Ascending aorta (tissue), 2 donors: ENCODE data around the gene ZBTB7C. TPM values are rescaled to one million over a fixed set of nuclear protein-coding genes. Genes with fewer than 3 reads are reported as not detected.

ENCODE experiments used
- DNase-seq, 2 donors: peaks; one replicate each; pipeline ENCODE4 v3.0.0-alpha.2; 2019; ENCODE audit warnings: low spot score in 2 of 2
- H3K27ac ChIP-seq, 2 donors: fragments of 200-600 bp; sonication (generic); one replicate each; pipeline ENCODE4 v1.5.1; 2016 to 2017; ENCODE audit warnings: mild to moderate bottlenecking in 1 of 2
- H3K27me3 ChIP-seq: fragments of 200-600 bp; sonication (generic); one replicate; pipeline ENCODE4 v1.5.1; 2017
- H3K36me3 ChIP-seq, 2 donors: fragments of 200-600 bp; sonication (generic); one replicate each; pipeline ENCODE4 v1.5.1; 2016
- H3K4me1 ChIP-seq, 2 donors: fragments of 200-600 bp; sonication (generic); one replicate each; pipeline ENCODE4 v1.5.1; 2016 to 2017; ENCODE audit warnings: mild to moderate bottlenecking in 1 of 2
- H3K4me3 ChIP-seq, 2 donors: fragments of 200-600 bp; sonication (generic); one replicate each; pipeline ENCODE4 v1.5.1; 2016 to 2017; ENCODE audit warnings: mild to moderate bottlenecking in 1 of 2
- H3K9me3 ChIP-seq, 2 donors: fragments of 200-600 bp; sonication (generic); one replicate each; pipeline ENCODE4 v1.5.1; 2016
- CTCF ChIP-seq, 3 experiments: fragments of 200-600 bp in 2 of 3; fragments of 450-650 bp in 1 of 3; sonication (generic) in 2 of 3; IDR thresholded peaks; one replicate each; pipeline ENCODE4 v1.5.1; 2016 to 2019; ENCODE audit warnings: antibody characterized with exemption in 3 of 3, mild to moderate bottlenecking in 1 of 3, moderate library complexity in 1 of 3
- intact Hi-C: fragments of 100-400 bp; cut with DNase I; formaldehyde crosslinking; loops from one replicate; pipeline ENCODE4 v1.15.1; 2023
- total RNA-seq: library from RNA; depleted of rRNA; stranded (reverse); fragments of >200 nt; gene quantifications from one replicate; pipeline ENCODE4 v1.1.0, GENCODE V29; 2016

The ZBTB7C gene
- total RNA-seq, 1 donor from 2014 or later: 8.1 TPM

GRCh38 chr18:48316177-48316576 is 93.0 kb downstream of the ZBTB7C start:
- Histone ChIP-seq H3K36me3 (no peaks in the 10 kb centered on the region), H3K4me1 (no peaks in the 10 kb centered on the region), H3K4me3 (no peak overlapping the region), H3K27ac (no peak overlapping the region), H3K27me3 (no peaks in the 10 kb centered on the region), H3K9me3 (no peaks in the 10 kb centered on the region)
- TF ChIP-seq CTCF (IDR thresholded peaks at IDR 0.05): no peak
- no peak for DNase-seq
- intact Hi-C loops: no loop called here

GRCh38 chr18:48314690-48315089 is 94.5 kb downstream of the ZBTB7C start:
- DNase-seq: no peak
- Histone ChIP-seq H3K36me3 (no peaks in the 10 kb centered on the region), H3K27ac (no peak overlapping the region), H3K4me3 (no peak overlapping the region), H3K4me1 (no peaks in the 10 kb centered on the region), H3K9me3 (no peaks in the 10 kb centered on the region), H3K27me3 (no peaks in the 10 kb centered on the region)
- no peak for TF ChIP-seq CTCF (IDR thresholded peaks at IDR 0.05)
- intact Hi-C loops: no loop called here

DNA sequence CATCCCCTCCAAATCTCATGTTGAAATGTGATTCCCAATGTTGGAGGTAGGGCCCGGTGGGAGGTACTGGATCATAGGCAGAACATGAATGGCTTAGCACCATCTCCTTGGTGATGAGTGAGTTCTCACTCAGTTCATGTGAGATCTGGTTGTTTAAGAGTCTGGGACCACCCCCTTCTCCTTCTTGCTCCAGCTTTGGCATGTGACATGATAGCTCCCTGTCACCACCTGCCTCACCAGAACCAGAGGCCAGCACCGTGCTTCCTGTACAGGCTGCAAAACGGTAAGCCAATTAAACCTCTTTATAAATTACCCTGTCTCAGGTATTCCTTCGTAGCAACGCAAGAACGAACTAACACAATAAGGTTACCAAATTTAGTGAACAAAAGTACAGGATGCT is 95.4 kb downstream of the ZBTB7C start:
- no peak for DNase-seq
- no peak overlapping the region for H3K27ac ChIP-seq
- TF ChIP-seq CTCF (IDR thresholded peaks at IDR 0.05): no peak
- no peaks in the 10 kb centered on the region for H3K9me3 ChIP-seq
- no peaks in the 10 kb centered on the region for H3K27me3 ChIP-seq
- intact Hi-C loops: no loop called here
- H3K4me3 ChIP-seq: no peak overlapping the region
- no peaks in the 10 kb centered on the region for H3K36me3 ChIP-seq
- H3K4me1 ChIP-seq: no peaks in the 10 kb centered on the region

GRCh38 chr18:48312066-48312465 is 97.1 kb downstream of the ZBTB7C start:
- H3K36me3 ChIP-seq: no peaks in the 10 kb centered on the region
- no peak for DNase-seq
- TF ChIP-seq CTCF (IDR thresholded peaks at IDR 0.05): no peak
- H3K4me1 ChIP-seq: no peaks in the 10 kb centered on the region
- H3K9me3 ChIP-seq: no peaks in the 10 kb centered on the region
- no peaks in the 10 kb centered on the region for H3K27me3 ChIP-seq
- intact Hi-C loops: no loop called here
- H3K4me3 ChIP-seq: no peak overlapping the region
- H3K27ac ChIP-seq: no peak overlapping the region

DNA sequence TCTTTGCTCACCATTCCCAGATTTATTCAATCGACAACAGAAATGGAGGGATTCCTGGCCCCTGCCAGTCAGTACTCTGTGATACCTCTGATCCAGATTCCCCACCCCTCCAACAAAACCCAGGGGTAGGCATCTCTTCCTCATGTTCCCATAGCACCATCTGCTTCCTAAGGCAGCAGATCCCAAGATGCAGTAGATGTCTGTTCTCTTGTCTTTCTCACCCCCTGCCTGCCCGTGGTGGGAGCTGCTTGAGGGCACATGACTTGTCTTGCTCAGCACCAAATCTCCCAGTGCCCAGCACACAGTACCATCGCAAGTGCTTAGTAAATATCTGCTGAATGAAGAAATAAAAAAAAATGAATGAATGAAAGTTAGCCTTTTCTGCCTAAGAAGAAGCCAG is 98.2 kb downstream of the ZBTB7C start:
- Histone ChIP-seq H3K27ac (no peak overlapping the region), H3K9me3 (no peaks in the 10 kb centered on the region), H3K27me3 (no peaks in the 10 kb centered on the region), H3K4me3 (no peak overlapping the region), H3K4me1 (no peaks in the 10 kb centered on the region), H3K36me3 (no peaks in the 10 kb centered on the region)
- DNase-seq: no peak
- TF ChIP-seq CTCF (IDR thresholded peaks at IDR 0.05): no peak
- intact Hi-C loops: no loop called here

DNA sequence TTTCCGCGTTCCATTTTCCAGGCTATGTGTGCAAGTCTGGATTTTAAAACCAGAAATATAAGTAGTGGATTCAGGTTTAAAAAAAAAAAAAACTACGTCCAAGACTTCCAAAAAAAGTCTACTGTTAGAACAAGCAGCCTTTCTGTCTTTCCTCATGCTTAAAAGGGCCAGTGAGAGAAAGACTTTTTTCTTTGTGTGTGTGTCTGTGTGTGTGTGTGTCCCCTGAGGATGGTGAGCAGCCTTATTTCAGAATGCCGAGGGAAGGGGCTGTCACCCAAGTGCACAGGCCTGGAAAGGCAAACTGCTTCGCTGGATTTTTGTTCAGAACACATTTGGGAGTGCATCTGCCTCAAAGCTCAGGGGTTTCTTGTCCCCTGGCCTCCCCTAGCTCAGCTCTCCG is 98.8 kb downstream of the ZBTB7C start:
- Histone ChIP-seq H3K4me3 (no peak overlapping the region), H3K36me3 (no peaks in the 10 kb centered on the region), H3K4me1 (no peaks in the 10 kb centered on the region), H3K27ac (no peak overlapping the region), H3K27me3 (no peaks in the 10 kb centered on the region), H3K9me3 (no peaks in the 10 kb centered on the region)
- no peak for TF ChIP-seq CTCF (IDR thresholded peaks at IDR 0.05)
- no peak for DNase-seq
- intact Hi-C loops: no loop called here
